ENCODE measurements around the gene CPN2.

- TF ChIP-seq, protein P1, sequence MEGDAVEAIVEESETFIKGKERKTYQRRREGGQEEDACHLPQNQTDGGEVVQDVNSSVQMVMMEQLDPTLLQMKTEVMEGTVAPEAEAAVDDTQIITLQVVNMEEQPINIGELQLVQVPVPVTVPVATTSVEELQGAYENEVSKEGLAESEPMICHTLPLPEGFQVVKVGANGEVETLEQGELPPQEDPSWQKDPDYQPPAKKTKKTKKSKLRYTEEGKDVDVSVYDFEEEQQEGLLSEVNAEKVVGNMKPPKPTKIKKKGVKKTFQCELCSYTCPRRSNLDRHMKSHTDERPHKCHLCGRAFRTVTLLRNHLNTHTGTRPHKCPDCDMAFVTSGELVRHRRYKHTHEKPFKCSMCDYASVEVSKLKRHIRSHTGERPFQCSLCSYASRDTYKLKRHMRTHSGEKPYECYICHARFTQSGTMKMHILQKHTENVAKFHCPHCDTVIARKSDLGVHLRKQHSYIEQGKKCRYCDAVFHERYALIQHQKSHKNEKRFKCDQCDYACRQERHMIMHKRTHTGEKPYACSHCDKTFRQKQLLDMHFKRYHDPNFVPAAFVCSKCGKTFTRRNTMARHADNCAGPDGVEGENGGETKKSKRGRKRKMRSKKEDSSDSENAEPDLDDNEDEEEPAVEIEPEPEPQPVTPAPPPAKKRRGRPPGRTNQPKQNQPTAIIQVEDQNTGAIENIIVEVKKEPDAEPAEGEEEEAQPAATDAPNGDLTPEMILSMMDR (conservative IDR thresholded peaks at IDR 0.05; ENCODE audit: low read length) = no peak
- no peak for TF ChIP-seq EZH2phosphoT487 (IDR thresholded peaks at IDR 0.05; ENCODE audit: borderline replicate concordance)
Measured at GRCh38 chr3:194296454-194297263, 54.5 kb downstream of the CPN2 start.
